HUES48 (cell line): ENCODE data around the gene ANAPC13.

ENCODE experiments used
- H3K27ac ChIP-seq: one replicate; pipeline ENCODE4 v1.7.0; 2013; ENCODE audit warnings: low read depth, low read length, inconsistent platforms
- H3K27me3 ChIP-seq: 2 replicates; pipeline ENCODE4 v1.6.1; 2013; ENCODE audit warnings: mild to moderate bottlenecking, low read length; ENCODE audit not compliant: control insufficient read depth, insufficient read depth
- H3K36me3 ChIP-seq: 2 replicates; pipeline ENCODE4 v1.6.1; 2013; ENCODE audit warnings: low read length; ENCODE audit not compliant: control insufficient read depth, insufficient read depth
- H3K4me1 ChIP-seq: 2 replicates; pipeline ENCODE4 v1.6.1; 2013; ENCODE audit warnings: mild to moderate bottlenecking, low read length; ENCODE audit not compliant: control insufficient read depth, insufficient read depth
- H3K4me3 ChIP-seq: 2 replicates; pipeline ENCODE4 v1.5.1; 2013; ENCODE audit warnings: mild to moderate bottlenecking, low read depth, low read length
- H3K9ac ChIP-seq: 2 replicates; pipeline ENCODE4 v1.6.1; 2013; ENCODE audit warnings: mild to moderate bottlenecking, low read depth, low read length, moderate library complexity
- H3K9me3 ChIP-seq: 2 replicates; pipeline ENCODE4 v1.6.1; 2013; ENCODE audit warnings: low read length; ENCODE audit not compliant: control insufficient read depth, insufficient read depth

ANAPC13 gene

DNA sequence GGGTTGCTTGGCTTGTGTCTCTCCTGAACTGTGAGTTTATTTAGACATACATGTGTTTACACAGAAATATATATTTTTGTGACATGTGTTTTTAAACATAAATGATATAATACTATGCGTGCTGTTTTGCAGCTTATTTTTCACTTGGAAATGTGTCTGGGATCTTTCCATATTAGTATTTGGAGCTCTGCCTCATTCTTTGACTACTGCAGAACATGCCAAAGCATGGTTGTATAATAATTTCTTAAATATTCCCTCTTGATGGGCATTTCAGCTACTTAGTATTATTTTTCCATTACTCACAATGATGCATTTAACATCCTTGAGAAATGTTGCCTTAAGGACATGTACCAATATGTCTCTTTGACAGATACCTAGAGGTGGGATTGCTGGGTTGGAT is 19.5 kb downstream of the ANAPC13 start:
- Histone ChIP-seq H3K27ac (no peak overlapping the region), H3K4me3 (no peak overlapping the region), H3K36me3 (no peaks in the 10 kb centered on the region), H3K9ac (no peak overlapping the region), H3K4me1 (peaks cover 27% of the 10 kb centered on the region), H3K27me3 (no peaks in the 10 kb centered on the region), H3K9me3 (no peaks in the 10 kb centered on the region)

DNA sequence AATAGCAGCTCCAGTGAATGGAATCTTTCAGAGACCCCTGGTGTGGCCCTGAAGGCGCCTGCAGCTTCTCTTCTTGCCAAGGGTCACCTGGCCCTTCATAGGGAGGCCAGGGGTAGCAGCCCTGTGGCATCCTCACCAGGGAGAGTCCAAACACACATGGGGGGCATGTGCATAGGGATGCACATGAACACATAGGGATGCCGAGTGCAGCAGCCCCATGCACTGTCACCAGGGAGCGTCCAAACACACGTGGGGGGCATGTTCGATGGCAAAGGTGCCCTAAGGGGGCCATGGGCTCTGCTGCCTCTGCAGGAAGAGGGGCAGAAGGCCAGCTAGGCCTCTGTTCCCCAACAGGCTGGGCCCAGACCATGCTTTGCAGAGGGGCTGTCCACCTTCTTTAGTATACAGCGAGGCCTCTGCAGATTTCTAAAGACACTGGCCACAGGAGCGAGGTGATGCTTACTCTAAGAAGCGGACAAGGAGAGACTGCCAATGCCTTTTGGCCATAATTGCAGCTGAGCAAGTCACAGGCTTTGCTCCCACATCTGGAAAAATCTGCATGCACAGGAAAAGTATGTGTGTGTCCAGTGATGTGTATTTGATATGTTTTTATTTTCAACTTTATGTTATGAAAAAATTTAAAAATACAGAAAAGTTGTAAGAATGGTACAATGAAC is 21.0 kb downstream of the ANAPC13 start:
- Histone ChIP-seq H3K4me1 (peaks cover 27% of the 10 kb centered on the region), H3K4me3 (no peak overlapping the region), H3K9me3 (no peaks in the 10 kb centered on the region), H3K9ac (peak overlapping the region; percentile 52; the same call in 1 of the 2 replicates), H3K36me3 (no peaks in the 10 kb centered on the region), H3K27ac (peak overlapping the region; percentile 80), H3K27me3 (no peaks in the 10 kb centered on the region)

DNA sequence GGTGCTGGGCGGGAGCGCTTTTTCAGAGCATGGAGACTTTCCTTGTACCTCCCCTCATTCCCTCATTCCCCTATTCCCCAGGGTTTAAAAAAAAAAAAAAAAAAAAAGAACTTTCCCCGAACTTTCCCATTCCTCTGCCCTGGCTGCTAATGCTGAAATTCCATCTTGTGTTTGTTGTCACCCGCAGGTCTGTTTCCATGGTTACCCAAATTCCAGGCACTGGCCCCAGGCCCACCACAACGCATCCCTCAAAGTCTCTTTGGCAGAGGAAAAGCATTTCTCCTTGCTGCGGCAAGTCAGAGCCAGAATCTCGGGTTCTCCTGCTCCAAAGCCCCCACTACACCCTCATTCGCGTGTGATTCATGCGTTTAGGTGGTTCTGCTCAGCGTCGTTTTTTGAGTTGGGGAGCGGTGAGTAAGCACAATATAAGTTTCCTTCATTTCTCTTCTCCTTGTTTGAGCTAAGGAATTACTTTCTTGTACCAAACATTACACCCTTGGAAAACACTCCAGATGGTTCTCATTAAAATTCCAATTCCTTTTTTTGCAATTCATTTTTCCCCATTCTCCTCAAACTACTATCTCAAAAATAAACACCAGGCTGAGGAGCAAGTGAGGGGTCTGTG is 21.6 kb downstream of the ANAPC13 start:
- no peaks in the 10 kb centered on the region for H3K9me3 ChIP-seq
- H3K9ac ChIP-seq: peak overlapping the region; percentile 52
- H3K27ac ChIP-seq: peak overlapping the region; percentile 80
- H3K27me3 ChIP-seq: no peaks in the 10 kb centered on the region
- peaks cover 27% of the 10 kb centered on the region for H3K4me1 ChIP-seq
- peak overlapping the region; percentile 28; the same call in 1 of the 2 replicates for H3K4me3 ChIP-seq
- H3K36me3 ChIP-seq: no peaks in the 10 kb centered on the region

DNA sequence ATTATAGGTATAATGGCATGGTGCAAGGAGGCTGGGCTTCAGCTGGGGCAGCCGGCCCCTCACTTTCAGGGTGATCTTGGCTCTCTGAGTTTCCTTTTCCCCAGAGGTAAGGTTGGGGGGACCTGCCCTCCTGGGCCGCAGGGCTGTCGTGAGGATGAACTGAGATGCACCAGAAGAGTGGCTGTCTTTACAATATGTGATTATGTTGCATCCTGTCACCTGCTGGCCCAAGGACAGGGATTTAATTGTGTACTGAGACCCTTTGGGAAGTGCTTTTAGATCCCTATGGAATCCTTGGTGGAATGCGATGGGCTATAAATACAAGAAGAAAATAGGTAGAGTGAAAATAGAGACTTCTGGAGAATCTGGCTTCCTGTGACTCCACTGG is 22.1 kb downstream of the ANAPC13 start:
- H3K4me3 ChIP-seq: peak overlapping the region; percentile 8; the same call in 1 of the 2 replicates

DNA sequence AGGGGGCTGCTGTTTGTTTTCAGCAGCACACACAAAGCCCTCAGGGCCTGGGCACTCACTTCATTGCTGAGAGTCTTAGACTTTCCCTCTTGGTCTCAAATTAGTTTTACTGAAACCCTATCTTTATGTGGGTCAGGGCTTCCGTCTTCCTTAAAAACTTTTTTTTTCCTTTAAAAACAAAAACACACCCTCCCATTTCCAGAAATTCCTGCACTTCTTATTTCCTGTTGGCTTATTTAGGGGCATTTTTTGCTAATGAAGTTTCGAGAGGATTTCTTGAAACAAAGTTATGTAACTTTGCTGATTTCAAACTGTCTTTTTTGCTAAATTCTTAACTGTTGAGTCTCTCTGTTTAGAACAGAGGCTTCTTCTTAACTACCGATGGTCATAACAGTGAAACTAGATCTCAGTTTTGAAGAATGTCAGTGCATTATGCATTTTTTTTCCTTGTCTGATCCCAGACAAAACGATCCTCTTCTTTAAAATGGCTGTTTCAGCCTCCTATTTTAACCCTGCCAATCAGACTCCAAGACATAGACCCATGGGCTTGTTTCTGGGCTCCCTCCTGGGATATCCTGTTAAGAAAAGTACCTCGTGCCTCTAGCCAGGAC is 23.3 kb downstream of the ANAPC13 start:
- Histone ChIP-seq H3K27ac (no peak overlapping the region), H3K9ac (no peak overlapping the region), H3K27me3 (no peaks in the 10 kb centered on the region), H3K36me3 (no peaks in the 10 kb centered on the region), H3K4me1 (peaks cover 27% of the 10 kb centered on the region), H3K9me3 (no peaks in the 10 kb centered on the region), H3K4me3 (no peak overlapping the region)

More for the DNA sequence above, 22.1 kb downstream of the ANAPC13 start:
- Histone ChIP-seq H3K4me1 (peaks cover 27% of the 10 kb centered on the region), H3K27me3 (no peaks in the 10 kb centered on the region), H3K9ac (0 out of 2 replicates have a peak overlapping the region, but pooled peaks have one; percentile 52), H3K9me3 (no peaks in the 10 kb centered on the region), H3K36me3 (no peaks in the 10 kb centered on the region), H3K27ac (peak overlapping the region; percentile 80)

DNA sequence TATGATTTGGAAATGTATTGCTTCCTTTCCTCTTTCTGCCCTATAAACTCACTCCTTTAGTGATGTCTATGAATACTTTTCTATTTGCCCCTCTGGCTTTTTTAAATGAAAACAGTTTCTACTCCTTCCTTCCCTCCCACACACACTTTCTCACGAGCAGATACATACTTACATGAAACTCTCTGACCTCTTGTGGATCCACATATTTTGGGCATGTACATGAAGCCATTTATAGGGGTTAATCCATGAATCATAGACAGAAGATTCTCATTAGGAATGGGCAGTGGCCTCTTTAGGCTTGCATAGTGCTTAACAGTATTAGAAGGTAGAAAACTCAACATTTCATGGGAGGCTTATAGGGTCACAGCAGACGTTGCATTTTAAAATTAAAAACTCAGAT is 24.8 kb downstream of the ANAPC13 start:
- H3K4me1 ChIP-seq: peaks cover 27% of the 10 kb centered on the region
- no peaks in the 10 kb centered on the region for H3K9me3 ChIP-seq
- H3K36me3 ChIP-seq: no peaks in the 10 kb centered on the region
- H3K27me3 ChIP-seq: no peaks in the 10 kb centered on the region
- H3K27ac ChIP-seq: no peak overlapping the region
- H3K9ac ChIP-seq: no peak overlapping the region
- H3K4me3 ChIP-seq: no peak overlapping the region

DNA sequence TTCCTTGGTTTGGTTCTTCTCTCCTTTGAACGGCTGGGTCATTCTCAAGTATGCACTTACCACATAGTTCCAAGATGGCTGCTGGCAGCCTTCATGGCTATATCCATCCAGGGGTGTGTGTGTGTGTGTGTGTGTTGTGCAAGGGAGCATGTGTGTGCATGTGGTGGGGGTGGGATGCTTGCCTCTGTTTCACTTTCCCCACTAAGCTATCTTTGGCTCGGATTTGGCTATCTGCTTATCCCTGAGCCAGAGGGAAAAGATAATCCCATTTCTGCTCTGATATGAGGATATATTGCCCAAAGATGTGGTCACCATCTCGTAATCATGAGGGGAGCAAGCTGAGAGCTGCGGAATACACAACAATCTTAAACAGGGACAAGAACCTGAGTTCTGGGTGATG is 26.2 kb downstream of the ANAPC13 start:
- Histone ChIP-seq H3K9ac (no peak overlapping the region), H3K27me3 (no peaks in the 10 kb centered on the region), H3K9me3 (no peaks in the 10 kb centered on the region), H3K27ac (no peak overlapping the region), H3K36me3 (no peaks in the 10 kb centered on the region), H3K4me3 (no peak overlapping the region), H3K4me1 (peaks cover 21% of the 10 kb centered on the region)

DNA sequence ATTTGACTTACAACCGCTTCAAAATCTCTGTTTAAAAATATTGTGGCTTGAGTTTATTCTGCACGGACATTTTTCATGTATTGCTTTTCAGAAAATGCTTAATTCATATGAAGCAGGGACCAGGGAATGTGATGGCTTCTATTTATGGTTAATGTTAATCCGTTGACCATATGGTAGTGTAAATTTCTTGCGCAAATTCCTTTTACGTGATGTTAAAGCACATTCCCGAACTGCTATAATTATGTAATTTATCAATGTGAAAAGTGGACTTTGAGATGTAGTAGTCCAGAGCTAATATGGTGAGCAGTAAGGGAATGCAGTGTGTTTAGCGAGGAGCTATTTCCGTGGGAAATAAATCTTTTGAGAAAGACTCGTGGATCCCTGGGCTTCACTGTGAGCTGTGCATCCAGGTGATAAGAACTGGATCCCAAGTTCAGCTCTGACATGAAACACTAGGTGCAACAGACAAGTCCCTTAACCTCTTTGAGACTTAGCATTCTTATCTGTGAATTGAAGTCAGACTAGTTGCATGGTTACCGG is 27.3 kb downstream of the ANAPC13 start:
- Histone ChIP-seq H3K36me3 (no peaks in the 10 kb centered on the region), H3K4me1 (peaks cover 11% of the 10 kb centered on the region), H3K9me3 (no peaks in the 10 kb centered on the region), H3K9ac (no peak overlapping the region), H3K27me3 (no peaks in the 10 kb centered on the region), H3K4me3 (no peak overlapping the region), H3K27ac (no peak overlapping the region)

DNA sequence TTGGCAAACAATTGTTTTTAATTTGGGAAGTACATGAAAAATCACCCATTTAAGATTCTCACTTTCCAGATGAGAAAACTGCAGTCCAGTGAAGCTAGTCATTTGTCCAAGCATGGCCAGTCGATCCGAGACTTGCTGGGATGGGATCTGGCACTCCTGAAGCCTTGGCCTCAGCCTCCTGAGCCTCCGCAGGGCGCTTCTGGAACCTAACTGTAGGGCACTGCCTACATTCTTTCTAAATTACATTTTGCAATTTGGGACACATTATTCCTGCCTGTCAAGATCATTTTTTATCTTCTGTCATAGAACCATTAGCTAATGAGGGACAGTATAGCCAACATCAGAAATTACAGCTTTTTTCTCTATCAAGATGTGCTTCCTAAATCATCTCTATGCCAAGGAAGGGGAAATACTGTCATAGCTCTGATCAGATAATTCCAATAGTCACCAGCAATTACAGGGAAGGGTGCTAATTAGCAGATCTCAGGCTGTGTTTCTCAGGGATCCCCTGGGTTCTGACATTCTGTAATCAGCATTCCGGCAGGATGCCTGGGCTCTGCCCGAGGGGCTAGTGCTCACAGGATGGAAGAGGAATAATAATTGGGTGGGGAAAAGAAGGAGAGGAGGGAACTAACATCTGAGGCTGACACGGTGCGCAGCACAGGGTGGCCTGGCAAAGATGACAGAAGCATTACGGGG is 28.3 kb downstream of the ANAPC13 start:
- Histone ChIP-seq H3K9me3 (no peaks in the 10 kb centered on the region), H3K9ac (no peak overlapping the region), H3K27ac (no peak overlapping the region), H3K27me3 (0 out of 2 replicates have a peak, but pooled peaks cover 4% of the 10 kb centered on the region), H3K4me3 (no peak overlapping the region), H3K36me3 (no peaks in the 10 kb centered on the region), H3K4me1 (peaks cover 10% of the 10 kb centered on the region)

DNA sequence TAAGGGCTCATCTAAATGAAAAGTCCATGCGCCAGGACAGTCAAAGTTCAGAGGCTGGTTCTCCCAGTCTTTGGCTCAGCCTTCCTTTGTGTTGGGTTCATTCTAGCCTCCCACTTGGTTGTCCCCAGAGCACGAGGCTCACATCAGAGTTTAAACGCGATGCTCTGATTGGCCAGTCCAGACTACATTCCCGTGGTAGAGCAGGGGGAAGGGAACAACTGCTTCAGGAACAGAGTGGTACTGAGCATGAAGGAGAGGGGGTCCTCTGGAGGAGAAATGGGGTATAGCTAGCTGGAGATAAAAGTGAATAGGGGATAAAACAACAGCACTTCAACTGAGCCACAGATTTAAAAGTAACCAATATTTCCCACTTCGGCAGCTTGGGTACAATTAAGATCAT is 32.2 kb downstream of the ANAPC13 start:
- H3K9ac ChIP-seq: no peak overlapping the region
- no peaks in the 10 kb centered on the region for H3K9me3 ChIP-seq
- H3K36me3 ChIP-seq: no peaks in the 10 kb centered on the region
- no peak overlapping the region for H3K27ac ChIP-seq
- 0 out of 2 replicates have a peak, but pooled peaks cover 4% of the 10 kb centered on the region for H3K27me3 ChIP-seq
- H3K4me1 ChIP-seq: peaks cover 5% of the 10 kb centered on the region
- no peak overlapping the region for H3K4me3 ChIP-seq
